ENCODE measurements around the gene ZPBP2. TPM values are rescaled to one million over a fixed set of nuclear protein-coding genes. Genes with fewer than 3 reads are reported as not detected.

ZPBP2 gene
- total RNA-seq = not detected

DNA sequence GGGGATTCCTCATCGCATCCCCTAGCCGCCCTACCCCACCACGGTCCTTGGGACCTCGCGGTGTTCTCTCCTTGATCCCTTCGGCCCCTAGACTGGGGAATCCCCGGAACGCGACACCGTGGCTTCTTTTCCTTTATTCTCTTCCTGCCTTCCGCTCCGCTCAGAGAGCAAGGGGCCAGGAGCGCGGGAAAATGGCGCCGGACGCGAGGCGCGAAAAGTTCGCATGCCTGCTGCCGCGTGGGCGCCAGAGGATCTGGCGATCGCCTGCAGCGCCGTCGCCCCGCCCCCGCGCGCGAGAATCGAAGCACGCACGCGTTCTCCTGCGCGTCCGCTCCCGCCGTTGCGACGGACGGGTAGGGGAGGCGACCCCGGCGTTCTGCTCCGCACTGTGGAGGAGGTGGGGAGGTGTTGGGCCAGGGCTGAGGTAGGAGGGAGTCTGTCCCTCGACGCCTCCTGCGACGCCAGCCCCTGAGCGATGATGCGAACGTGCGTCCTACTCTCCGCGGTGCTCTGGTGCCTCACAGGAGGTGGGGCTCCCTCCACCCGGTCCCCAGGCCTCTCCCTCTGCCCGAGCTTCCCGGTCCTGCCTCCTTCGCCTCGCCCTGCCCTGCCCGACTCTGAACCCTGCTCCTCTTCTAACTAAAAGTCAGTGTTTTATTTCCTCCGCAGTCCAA is at the start of gene ZPBP2:
ZPBP2 (plus strand) TSS at position 323 of the 674 bp plus-strand sequence; CDS start at position 476, 153 bp downstream.
- peaks cover 8% of the 10 kb centered on the region for H3K4me1 ChIP-seq
- TF ChIP-seq POLR2A (IDR thresholded peaks at IDR 0.05) = no peak
- TF ChIP-seq, protein P1, sequence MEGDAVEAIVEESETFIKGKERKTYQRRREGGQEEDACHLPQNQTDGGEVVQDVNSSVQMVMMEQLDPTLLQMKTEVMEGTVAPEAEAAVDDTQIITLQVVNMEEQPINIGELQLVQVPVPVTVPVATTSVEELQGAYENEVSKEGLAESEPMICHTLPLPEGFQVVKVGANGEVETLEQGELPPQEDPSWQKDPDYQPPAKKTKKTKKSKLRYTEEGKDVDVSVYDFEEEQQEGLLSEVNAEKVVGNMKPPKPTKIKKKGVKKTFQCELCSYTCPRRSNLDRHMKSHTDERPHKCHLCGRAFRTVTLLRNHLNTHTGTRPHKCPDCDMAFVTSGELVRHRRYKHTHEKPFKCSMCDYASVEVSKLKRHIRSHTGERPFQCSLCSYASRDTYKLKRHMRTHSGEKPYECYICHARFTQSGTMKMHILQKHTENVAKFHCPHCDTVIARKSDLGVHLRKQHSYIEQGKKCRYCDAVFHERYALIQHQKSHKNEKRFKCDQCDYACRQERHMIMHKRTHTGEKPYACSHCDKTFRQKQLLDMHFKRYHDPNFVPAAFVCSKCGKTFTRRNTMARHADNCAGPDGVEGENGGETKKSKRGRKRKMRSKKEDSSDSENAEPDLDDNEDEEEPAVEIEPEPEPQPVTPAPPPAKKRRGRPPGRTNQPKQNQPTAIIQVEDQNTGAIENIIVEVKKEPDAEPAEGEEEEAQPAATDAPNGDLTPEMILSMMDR (IDR thresholded peaks at IDR 0.05) = no peak
- intact Hi-C loops (cut with DNase I) = no loop called here
- DNase-seq (no peak), ATAC-seq (no peak)
- H3K36me3 ChIP-seq (replicated peaks in 1 of 2; ENCODE audit: insufficient read depth in 1 of 2, low read depth in 2 of 2) = no peaks in the 10 kb centered on the region
- no peaks in the 10 kb centered on the region for H3K9me3 ChIP-seq
- no peak within 1 kb of the TSS for H3K27ac ChIP-seq
- WGBS, 2 donors = 20 to 36% methylated on average over 37 to 65 of the region's 67 CpGs
- H3K27me3 ChIP-seq = peaks cover 0 to 13% of the 10 kb centered on the region in 2 donors
- no peak within 1 kb of the TSS for H3K4me3 ChIP-seq

GRCh38 chr17:39818358-39819000 is 49.5 kb upstream of the ZPBP2 start:
- Histone ChIP-seq H3K9me3 (peaks cover 0 to 2% (median 0%) of the 10 kb centered on the region in 3 donors), H3K4me1 (no peaks in the 10 kb centered on the region), H3K27me3 (no peaks in the 10 kb centered on the region), H3K27ac (no peak overlapping the region), H3K36me3 (replicated peaks in 1 of 2; ENCODE audit: insufficient read depth in 1 of 2, low read depth in 2 of 2) (no peaks in the 10 kb centered on the region), H3K4me3 (no peak overlapping the region)
- 65 to 71% methylated on average over 9 of the region's 9 CpGs for WGBS, 2 donors
- no peak for TF ChIP-seq POLR2A (IDR thresholded peaks at IDR 0.05)
- TF ChIP-seq, protein P1 (IDR thresholded peaks at IDR 0.05) = no peak
- ATAC-seq = no peak
- DNase-seq = no peak
- intact Hi-C loops (cut with DNase I) = no loop called here

DNA sequence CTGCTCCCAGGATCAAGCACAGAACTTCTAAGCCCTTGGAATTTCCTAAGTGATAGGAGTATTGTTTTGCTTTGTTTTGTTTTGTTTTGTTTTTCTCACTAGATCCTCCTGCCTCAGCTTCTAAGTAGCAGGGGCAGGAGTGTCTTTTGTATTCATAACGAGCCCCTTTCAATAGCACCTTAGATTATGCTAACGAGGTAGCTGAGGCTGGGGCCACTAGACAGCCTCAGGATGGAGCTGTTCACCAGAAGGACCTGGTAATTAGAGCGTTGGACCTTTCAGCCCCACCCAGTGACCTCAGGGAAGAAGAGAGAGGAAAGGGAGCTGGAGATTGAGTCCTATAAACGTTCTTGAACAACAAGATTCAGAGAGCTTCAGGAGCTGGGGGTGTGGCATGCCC is 47.5 kb upstream of the ZPBP2 start:
- TF ChIP-seq, protein P1 (IDR thresholded peaks at IDR 0.05) = no peak
- TF ChIP-seq POLR2A (IDR thresholded peaks at IDR 0.05) = no peak
- DNase-seq (no peak), ATAC-seq (no peak)
- H3K9me3 ChIP-seq = peaks cover 0 to 15% (median 0%) of the 10 kb centered on the region in 3 donors
- no peaks in the 10 kb centered on the region for H3K4me1 ChIP-seq
- H3K27me3 ChIP-seq = no peaks in the 10 kb centered on the region
- no peak overlapping the region for H3K27ac ChIP-seq
- intact Hi-C loops (cut with DNase I) = no loop called here
- H3K36me3 ChIP-seq (replicated peaks in 1 of 2; ENCODE audit: insufficient read depth in 1 of 2, low read depth in 2 of 2) = no peaks in the 10 kb centered on the region
- no peak overlapping the region for H3K4me3 ChIP-seq
- WGBS, 2 donors = 30 to 35% methylated on average over 4 of the region's 4 CpGs

DNA sequence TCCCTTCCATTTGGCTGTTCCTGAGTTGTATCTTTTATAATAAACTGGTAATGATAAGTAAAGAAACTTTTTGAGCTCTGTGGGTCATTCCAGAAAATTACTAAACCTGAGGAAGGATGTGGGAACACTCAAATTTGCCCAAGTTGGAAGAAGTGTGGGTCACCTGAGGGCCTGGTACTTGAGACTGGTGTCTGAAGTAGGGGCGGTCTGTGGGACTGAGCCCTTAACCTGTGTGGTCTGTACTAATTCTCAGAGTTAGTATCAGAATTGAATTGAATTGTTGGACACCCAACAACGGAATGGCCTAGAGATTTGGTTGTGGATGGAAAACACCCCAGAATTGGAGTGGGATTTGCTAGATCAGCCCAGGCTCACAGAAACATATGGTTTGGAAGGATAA is 47.0 kb upstream of the ZPBP2 start:
- TF ChIP-seq, protein P1 (IDR thresholded peaks at IDR 0.05) = no peak
- TF ChIP-seq POLR2A (IDR thresholded peaks at IDR 0.05) = no peak
- 85 to 100% methylated on average over 2 of the region's 2 CpGs for WGBS, 2 donors
- no peak overlapping the region for H3K4me3 ChIP-seq
- H3K4me1 ChIP-seq = no peaks in the 10 kb centered on the region
- DNase-seq (no peak), ATAC-seq (no peak)
- intact Hi-C loops (cut with DNase I) = no loop called here
- H3K36me3 ChIP-seq (replicated peaks in 1 of 2; ENCODE audit: insufficient read depth in 1 of 2, low read depth in 2 of 2) = no peaks in the 10 kb centered on the region
- no peak overlapping the region for H3K27ac ChIP-seq
- H3K9me3 ChIP-seq = peaks cover 0 to 15% (median 0%) of the 10 kb centered on the region in 3 donors
- H3K27me3 ChIP-seq = no peaks in the 10 kb centered on the region
